Measurements from ENCODE around the gene SLC25A28.

SLC25A28 gene

GRCh38 chr10:99571816-99572215, 48.4 kb downstream of the SLC25A28 start:
- TF ChIP-seq CTCF (IDR thresholded peaks at IDR 0.05; ENCODE audit: insufficient read depth, low read length) (no peak), POLR2AphosphoS5 (IDR thresholded peaks at IDR 0.05; ENCODE audit: low read depth) (no peak), GABPA (IDR thresholded peaks at IDR 0.05; ENCODE audit: low read depth) (no peak), SPI1 (IDR thresholded peaks at IDR 0.05; ENCODE audit: borderline replicate concordance, low read depth) (no peak)
- TF ChIP-seq, protein P1, sequence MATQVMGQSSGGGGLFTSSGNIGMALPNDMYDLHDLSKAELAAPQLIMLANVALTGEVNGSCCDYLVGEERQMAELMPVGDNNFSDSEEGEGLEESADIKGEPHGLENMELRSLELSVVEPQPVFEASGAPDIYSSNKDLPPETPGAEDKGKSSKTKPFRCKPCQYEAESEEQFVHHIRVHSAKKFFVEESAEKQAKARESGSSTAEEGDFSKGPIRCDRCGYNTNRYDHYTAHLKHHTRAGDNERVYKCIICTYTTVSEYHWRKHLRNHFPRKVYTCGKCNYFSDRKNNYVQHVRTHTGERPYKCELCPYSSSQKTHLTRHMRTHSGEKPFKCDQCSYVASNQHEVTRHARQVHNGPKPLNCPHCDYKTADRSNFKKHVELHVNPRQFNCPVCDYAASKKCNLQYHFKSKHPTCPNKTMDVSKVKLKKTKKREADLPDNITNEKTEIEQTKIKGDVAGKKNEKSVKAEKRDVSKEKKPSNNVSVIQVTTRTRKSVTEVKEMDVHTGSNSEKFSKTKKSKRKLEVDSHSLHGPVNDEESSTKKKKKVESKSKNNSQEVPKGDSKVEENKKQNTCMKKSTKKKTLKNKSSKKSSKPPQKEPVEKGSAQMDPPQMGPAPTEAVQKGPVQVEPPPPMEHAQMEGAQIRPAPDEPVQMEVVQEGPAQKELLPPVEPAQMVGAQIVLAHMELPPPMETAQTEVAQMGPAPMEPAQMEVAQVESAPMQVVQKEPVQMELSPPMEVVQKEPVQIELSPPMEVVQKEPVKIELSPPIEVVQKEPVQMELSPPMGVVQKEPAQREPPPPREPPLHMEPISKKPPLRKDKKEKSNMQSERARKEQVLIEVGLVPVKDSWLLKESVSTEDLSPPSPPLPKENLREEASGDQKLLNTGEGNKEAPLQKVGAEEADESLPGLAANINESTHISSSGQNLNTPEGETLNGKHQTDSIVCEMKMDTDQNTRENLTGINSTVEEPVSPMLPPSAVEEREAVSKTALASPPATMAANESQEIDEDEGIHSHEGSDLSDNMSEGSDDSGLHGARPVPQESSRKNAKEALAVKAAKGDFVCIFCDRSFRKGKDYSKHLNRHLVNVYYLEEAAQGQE (IDR thresholded peaks at IDR 0.05; ENCODE audit: insufficient replicate concordance, low read depth) = no peak
- no peak overlapping the region for H3K4me3 ChIP-seq (replicated peaks; ENCODE audit: insufficient read depth, low read length)
- no peak overlapping the region for H3K27ac ChIP-seq (replicated peaks)

GRCh38 chr10:99569961-99570360, 50.3 kb downstream of the SLC25A28 start:
- DNase-seq (ENCODE audit: low read depth in 1 of 2, low spot score in 1 of 2) = no peak

More at GRCh38 chr10:99571816-99572215, 48.4 kb downstream of the SLC25A28 start:
- DNase-seq (ENCODE audit: low read depth in 1 of 2, low spot score in 1 of 2) = no peak
- no peaks in the 10 kb centered on the region for H3K27me3 ChIP-seq (ENCODE audit: insufficient read depth, poor library complexity, severe bottlenecking)

GRCh38 chr10:99569253-99569939, 50.8 kb downstream of the SLC25A28 start:
- H3K4me3 ChIP-seq (replicated peaks; ENCODE audit: insufficient read depth, low read length) = no peak overlapping the region
- no peak overlapping the region for H3K27ac ChIP-seq (replicated peaks)
- H3K27me3 ChIP-seq (ENCODE audit: insufficient read depth, poor library complexity, severe bottlenecking) = no peaks in the 10 kb centered on the region
- DNase-seq (ENCODE audit: low read depth in 1 of 2, low spot score in 1 of 2) = no peak
- TF ChIP-seq SPI1 (IDR thresholded peaks at IDR 0.05; ENCODE audit: borderline replicate concordance, low read depth) (no peak), CTCF (IDR thresholded peaks at IDR 0.05; ENCODE audit: insufficient read depth, low read length) (no peak), GABPA (IDR thresholded peaks at IDR 0.05; ENCODE audit: low read depth) (no peak), POLR2AphosphoS5 (IDR thresholded peaks at IDR 0.05; ENCODE audit: low read depth) (no peak)
- TF ChIP-seq, protein P1 (IDR thresholded peaks at IDR 0.05; ENCODE audit: insufficient replicate concordance, low read depth) = no peak

More at GRCh38 chr10:99569961-99570360, 50.3 kb downstream of the SLC25A28 start:
- H3K27me3 ChIP-seq (ENCODE audit: insufficient read depth, poor library complexity, severe bottlenecking) = no peaks in the 10 kb centered on the region
- TF ChIP-seq SPI1 (IDR thresholded peaks at IDR 0.05; ENCODE audit: borderline replicate concordance, low read depth) (no peak), POLR2AphosphoS5 (IDR thresholded peaks at IDR 0.05; ENCODE audit: low read depth) (no peak), GABPA (IDR thresholded peaks at IDR 0.05; ENCODE audit: low read depth) (no peak), CTCF (IDR thresholded peaks at IDR 0.05; ENCODE audit: insufficient read depth, low read length) (no peak)
- TF ChIP-seq, protein P1 (IDR thresholded peaks at IDR 0.05; ENCODE audit: insufficient replicate concordance, low read depth) = no peak
- H3K27ac ChIP-seq (replicated peaks) = no peak overlapping the region
- no peak overlapping the region for H3K4me3 ChIP-seq (replicated peaks; ENCODE audit: insufficient read depth, low read length)

All from HL-60 (cell line).